ENCODE measurements around the gene ADCY2. TPM values are rescaled to one million over a fixed set of nuclear protein-coding genes. Genes with fewer than 3 reads are reported as not detected.

ADCY2 gene
- total RNA-seq, 1 experiment from 2014 or later = 31.3 TPM

- no peak overlapping the region for H2BK5ac ChIP-seq (ENCODE audit: insufficient read length, low read length)
- no peaks in the 10 kb centered on the region for H3K4me1 ChIP-seq (ENCODE audit: insufficient read depth, low read length)
- TF ChIP-seq, protein P1, sequence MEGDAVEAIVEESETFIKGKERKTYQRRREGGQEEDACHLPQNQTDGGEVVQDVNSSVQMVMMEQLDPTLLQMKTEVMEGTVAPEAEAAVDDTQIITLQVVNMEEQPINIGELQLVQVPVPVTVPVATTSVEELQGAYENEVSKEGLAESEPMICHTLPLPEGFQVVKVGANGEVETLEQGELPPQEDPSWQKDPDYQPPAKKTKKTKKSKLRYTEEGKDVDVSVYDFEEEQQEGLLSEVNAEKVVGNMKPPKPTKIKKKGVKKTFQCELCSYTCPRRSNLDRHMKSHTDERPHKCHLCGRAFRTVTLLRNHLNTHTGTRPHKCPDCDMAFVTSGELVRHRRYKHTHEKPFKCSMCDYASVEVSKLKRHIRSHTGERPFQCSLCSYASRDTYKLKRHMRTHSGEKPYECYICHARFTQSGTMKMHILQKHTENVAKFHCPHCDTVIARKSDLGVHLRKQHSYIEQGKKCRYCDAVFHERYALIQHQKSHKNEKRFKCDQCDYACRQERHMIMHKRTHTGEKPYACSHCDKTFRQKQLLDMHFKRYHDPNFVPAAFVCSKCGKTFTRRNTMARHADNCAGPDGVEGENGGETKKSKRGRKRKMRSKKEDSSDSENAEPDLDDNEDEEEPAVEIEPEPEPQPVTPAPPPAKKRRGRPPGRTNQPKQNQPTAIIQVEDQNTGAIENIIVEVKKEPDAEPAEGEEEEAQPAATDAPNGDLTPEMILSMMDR (conservative IDR thresholded peaks at IDR 0.05) = no peak
- H2BK15ac ChIP-seq (ENCODE audit: low read depth, low read length) = no peak overlapping the region
- H3K4me2 ChIP-seq (ENCODE audit: insufficient read depth, insufficient read length, low read length) = no peak overlapping the region
- no peak overlapping the region for H3T11ph ChIP-seq (ENCODE audit: low read length)
- no peak overlapping the region for H3K27ac ChIP-seq (ENCODE audit: insufficient read length, low read depth, low read length)
- Mint-ChIP-seq H3K9me3 (peaks cover 0 to 4% of the 10 kb centered on the region in 2 experiments; a peak in 3 of 5 replicates), H3K27ac (peak overlapping the region; percentile 15 to 82 (median 82); a peak in 4 of 7 replicates), H3K4me1 (peaks cover 21 to 24% of the 10 kb centered on the region in 2 experiments), H3K36me3 (ENCODE audit: insufficient read depth in 1 of 3, low read depth in 3 of 3) (peaks cover 4 to 25% (median 17%) of the 10 kb centered on the region in 3 experiments), H3K27me3 (ENCODE audit: low read depth) (no peaks in the 10 kb centered on the region), H3K4me3 (no peak overlapping the region)
- no peak overlapping the region for H3K9ac ChIP-seq (ENCODE audit: extremely low read depth, insufficient read length, low read length)
- WGBS (ENCODE audit: extremely low coverage, insufficient read length, low lambda C conversion rate) = no CpG with 5 or more reads among the region's 6 CpGs
- H2AK5ac ChIP-seq (ENCODE audit: insufficient read length, low read length) = no peak overlapping the region
- no peak overlapping the region for H2AFZ ChIP-seq (ENCODE audit: low read length)
- H3K18ac ChIP-seq (ENCODE audit: insufficient read length, low read depth, low read length) = no peak overlapping the region
- H3K27me3 ChIP-seq (ENCODE audit: insufficient read depth, low read length) = no peaks in the 10 kb centered on the region
- H2BK20ac ChIP-seq (ENCODE audit: low read depth, low read length, poor library complexity, severe bottlenecking) = no peak overlapping the region
- H3K14ac ChIP-seq (ENCODE audit: insufficient read depth, low read length) = no peak overlapping the region
- H3K23me2 ChIP-seq (ENCODE audit: insufficient read length, low read depth, low read length, poor library complexity, severe bottlenecking) = no peaks in the 10 kb centered on the region
- no peak overlapping the region for H4K5ac ChIP-seq (ENCODE audit: insufficient read length, low read depth, low read length)
- H3K56ac ChIP-seq (ENCODE audit: insufficient read length, low read depth, low read length) = no peak overlapping the region
- no peak overlapping the region for H3K4ac ChIP-seq (ENCODE audit: low read depth, low read length)
- no peak overlapping the region for H2BK12ac ChIP-seq (ENCODE audit: insufficient read length, low read depth, low read length)
- no peak overlapping the region for H4K91ac ChIP-seq (ENCODE audit: insufficient read length, low read depth, low read length)
- no peak for DNase-seq
- H3K9me3 ChIP-seq (ENCODE audit: control insufficient read depth, low read depth, low read length) = no peaks in the 10 kb centered on the region
- no peak overlapping the region for H2BK120ac ChIP-seq (ENCODE audit: low read depth, low read length, poor library complexity, severe bottlenecking)
- H3K79me2 ChIP-seq (ENCODE audit: insufficient read depth, low read length) = no peaks in the 10 kb centered on the region
- no peaks in the 10 kb centered on the region for H3K79me1 ChIP-seq (ENCODE audit: insufficient read depth, low read depth, low read length, poor library complexity, severe bottlenecking)
- no peak overlapping the region for H4K8ac ChIP-seq (replicated peaks; ENCODE audit: insufficient read length, low read depth, low read length)
- no peak overlapping the region for H3K23ac ChIP-seq (ENCODE audit: insufficient read length, low read depth, low read length)
- H4K20me1 ChIP-seq (ENCODE audit: control insufficient read depth, insufficient read depth, insufficient read length) = no peaks in the 10 kb centered on the region
These were observed 201.2 kb downstream of the ADCY2 start for GRCh38 chr5:7597059-7597642.

All from H9 (cell line).